Fibroblast of pulmonary artery (primary cell): ENCODE results near the gene CECR2.

Experiments used
- DNase-seq: peaks from one replicate; pipeline ENCODE4 v3.0.0-alpha.2; 2010; ENCODE audit warnings: low read depth
- H3K4me3 ChIP-seq: replicated peaks from 2 replicates; pipeline ENCODE4 v1.5.1; 2011; ENCODE audit warnings: low read depth, mild to moderate bottlenecking, control low read depth, low read length, moderate library complexity
- CTCF ChIP-seq: IDR thresholded peaks from 2 replicates; pipeline ENCODE4 v1.5.1; 2011; ENCODE audit warnings: mild to moderate bottlenecking, control low read depth, low read length, inconsistent platforms; ENCODE audit errors: missing control alignments

Gene CECR2

DNA sequence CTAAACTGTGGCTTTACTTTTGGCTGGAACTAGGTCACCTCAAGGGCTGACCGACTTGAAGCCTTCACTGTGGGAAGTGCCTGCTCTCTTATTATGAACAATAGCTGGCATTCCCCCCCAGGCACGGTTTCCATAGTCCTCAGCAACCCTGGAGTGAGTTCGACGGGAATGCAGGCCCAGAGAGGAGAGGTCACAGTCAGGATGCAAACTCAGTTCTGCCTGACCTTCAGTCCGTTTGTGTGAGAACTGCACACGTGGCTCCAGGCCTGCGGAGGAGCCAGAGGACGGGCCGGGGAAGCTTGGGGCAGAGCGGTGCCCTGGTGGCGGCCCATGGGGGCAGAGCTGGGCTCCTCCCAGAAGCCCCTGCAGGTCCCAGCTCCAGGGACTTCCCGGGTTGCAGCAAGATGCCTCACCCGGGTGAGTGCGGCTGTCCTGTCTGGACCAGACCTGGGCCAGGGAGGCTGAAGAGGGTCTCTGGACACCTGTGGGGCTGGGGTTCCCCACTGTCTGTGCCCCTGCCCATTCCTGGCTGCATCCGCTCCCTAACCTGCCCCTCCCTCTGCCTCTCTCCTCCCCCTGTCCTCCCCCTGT lies 211.3 kb downstream of the CECR2 start:
- no peak overlapping the region for H3K4me3 ChIP-seq

GRCh38 chr22:17581056-17581455 lies 211.8 kb downstream of the CECR2 start:
- no peak for TF ChIP-seq CTCF
- DNase-seq = no peak
- no peak overlapping the region for H3K4me3 ChIP-seq

More for the DNA sequence above, 211.3 kb downstream of the CECR2 start:
- no peak for TF ChIP-seq CTCF
- no peak for DNase-seq

DNA sequence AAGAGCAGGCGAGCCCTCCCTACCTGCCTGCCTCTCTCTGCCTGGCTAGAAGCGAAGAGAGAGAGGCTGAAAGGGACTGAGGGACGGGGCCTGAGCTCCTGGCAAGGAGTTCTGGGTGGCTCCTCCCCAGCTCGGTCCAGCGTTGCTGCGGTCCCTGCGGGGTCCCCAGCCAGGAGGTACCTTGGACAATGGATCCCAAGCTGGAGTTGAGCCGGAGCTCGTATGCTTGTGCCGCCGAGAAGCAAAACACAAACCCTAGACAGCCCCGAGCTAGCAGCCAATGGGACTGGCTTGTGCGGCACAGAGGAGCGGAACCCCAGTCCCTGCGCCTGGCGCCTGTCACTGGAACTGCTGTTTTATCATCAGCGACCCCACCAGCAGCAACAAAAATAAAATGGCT lies 212.4 kb downstream of the CECR2 start:
- no peak for TF ChIP-seq CTCF
- no peak for DNase-seq
- H3K4me3 ChIP-seq = no peak overlapping the region

DNA sequence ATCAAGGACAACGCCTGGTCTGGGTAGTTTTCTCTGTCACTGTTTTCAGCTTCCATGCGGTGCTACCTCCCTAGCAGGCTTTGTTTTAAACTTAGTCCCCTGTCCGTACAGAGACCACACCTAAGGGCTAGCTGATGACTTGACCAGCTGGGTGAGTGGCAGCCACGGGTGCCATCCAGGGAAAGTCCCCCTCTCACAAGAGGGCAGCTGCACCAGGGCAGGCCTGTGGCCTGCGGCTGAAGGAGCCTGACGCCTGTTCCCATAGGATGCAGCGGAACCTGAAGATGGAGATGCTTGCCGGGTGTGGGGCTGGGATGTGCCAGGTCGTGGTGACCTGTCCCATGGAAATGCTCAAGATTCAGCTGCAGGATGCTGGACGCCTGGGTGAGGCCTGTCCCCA lies 213.9 kb downstream of the CECR2 start:
- no peak for DNase-seq
- TF ChIP-seq CTCF = no peak
- no peak overlapping the region for H3K4me3 ChIP-seq

DNA sequence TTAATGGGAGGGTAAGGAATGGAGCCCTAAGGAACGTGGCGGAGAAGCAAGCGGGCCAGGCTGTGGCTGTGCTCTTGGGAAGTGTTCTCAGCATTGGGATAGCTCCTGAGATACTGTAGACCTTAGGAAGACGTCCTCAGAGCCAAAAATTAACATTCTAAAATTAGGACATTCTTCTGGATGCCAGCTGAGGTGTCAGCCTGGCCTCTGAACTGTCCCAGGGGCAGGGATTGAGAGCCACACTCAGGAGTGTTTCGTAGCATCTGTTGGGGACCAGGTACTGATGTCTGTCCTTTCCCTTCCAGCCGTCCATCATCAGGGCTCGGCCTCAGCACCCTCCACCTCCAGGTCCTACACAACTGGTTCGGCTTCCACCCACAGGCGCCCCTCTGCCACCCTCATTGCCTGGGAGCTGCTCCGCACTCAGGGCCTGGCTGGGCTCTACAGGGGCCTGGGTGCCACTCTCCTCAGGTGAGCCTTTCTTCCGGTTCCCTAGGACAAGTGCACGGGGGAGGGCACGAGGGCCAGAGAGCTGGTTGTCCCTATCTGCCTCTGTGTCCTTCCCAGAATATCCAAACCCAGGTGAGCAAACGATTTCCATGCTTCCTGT lies 217.7 kb downstream of the CECR2 start:
- no peak for DNase-seq
- no peak for TF ChIP-seq CTCF

GRCh38 chr22:17587629-17588028 lies 218.4 kb downstream of the CECR2 start:
- H3K4me3 ChIP-seq = no peak overlapping the region
- DNase-seq = no peak
- no peak for TF ChIP-seq CTCF

More for the DNA sequence above, 217.7 kb downstream of the CECR2 start:
- no peak overlapping the region for H3K4me3 ChIP-seq

GRCh38 chr22:17588606-17589005 lies 219.3 kb downstream of the CECR2 start:
- H3K4me3 ChIP-seq = no peak overlapping the region
- DNase-seq = no peak
- no peak for TF ChIP-seq CTCF
